Endothelial cell of umbilical vein (primary cell): Measurements from ENCODE around the gene LPP.

ENCODE experiments used
- EZH2 ChIP-seq: IDR thresholded peaks from 2 replicates; pipeline ENCODE4 v1.6.1; 2012; ENCODE audit warnings: borderline replicate concordance, low read depth, mild to moderate bottlenecking, moderate library complexity, low read length, inconsistent platforms; ENCODE audit not compliant: severe bottlenecking
- GATA2 ChIP-seq: IDR thresholded peaks from 2 replicates; pipeline ENCODE4 v1.7.0; 2011; ENCODE audit warnings: low read depth, mild to moderate bottlenecking, moderate library complexity, mixed read lengths, low read length; ENCODE audit not compliant: insufficient read length, insufficient read depth
- JUN ChIP-seq: IDR thresholded peaks from 2 replicates; pipeline ENCODE4 v1.6.1; 2011; ENCODE audit warnings: borderline replicate concordance, low read depth; ENCODE audit not compliant: insufficient read length, insufficient read depth
- MYC ChIP-seq: IDR thresholded peaks from one replicate; pipeline ENCODE4 v1.6.1; 2011; ENCODE audit warnings: mild to moderate bottlenecking, low read depth, low read length
- POLR2A ChIP-seq: IDR thresholded peaks from 2 replicates; pipeline ENCODE4 v1.6.1; 2012; ENCODE audit warnings: low read depth, mild to moderate bottlenecking, control low read depth, low read length
- TF ChIP-seq, protein P1 (sequence below), 2 donors: IDR thresholded peaks; 1 replicate in 1 of 2; 2 replicates in 1 of 2; pipeline ENCODE4 v1.5.1; 2011; ENCODE audit warnings: low read length in 2 of 2, mild to moderate bottlenecking in 2 of 2, moderate library complexity in 2 of 2, control low read depth in 1 of 2, inconsistent platforms in 1 of 2, low read depth in 1 of 2; ENCODE audit not compliant: insufficient read depth in 1 of 2; ENCODE audit errors: extremely low read depth in 1 of 2

DNA sequence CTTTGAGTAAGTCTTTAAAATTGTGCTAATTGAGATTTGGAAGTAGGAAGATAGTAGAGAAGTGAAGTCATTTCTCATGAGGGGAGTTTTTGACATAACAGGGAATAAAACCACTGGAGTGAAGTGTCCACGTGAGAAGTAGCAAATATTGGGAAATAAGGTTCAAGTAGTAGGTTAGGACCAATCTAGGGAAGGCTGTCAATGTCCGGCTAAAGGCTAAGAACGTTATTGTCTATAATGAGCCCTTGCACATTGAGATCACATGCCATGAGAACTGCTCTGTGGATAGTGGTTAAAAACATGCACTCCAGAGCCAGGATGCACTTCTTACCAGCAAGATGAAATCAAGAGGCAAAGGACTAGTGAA is 557.9 kb downstream of the LPP start:
- TF ChIP-seq MYC = no peak
- TF ChIP-seq GATA2 = no peak
- TF ChIP-seq, protein P1, sequence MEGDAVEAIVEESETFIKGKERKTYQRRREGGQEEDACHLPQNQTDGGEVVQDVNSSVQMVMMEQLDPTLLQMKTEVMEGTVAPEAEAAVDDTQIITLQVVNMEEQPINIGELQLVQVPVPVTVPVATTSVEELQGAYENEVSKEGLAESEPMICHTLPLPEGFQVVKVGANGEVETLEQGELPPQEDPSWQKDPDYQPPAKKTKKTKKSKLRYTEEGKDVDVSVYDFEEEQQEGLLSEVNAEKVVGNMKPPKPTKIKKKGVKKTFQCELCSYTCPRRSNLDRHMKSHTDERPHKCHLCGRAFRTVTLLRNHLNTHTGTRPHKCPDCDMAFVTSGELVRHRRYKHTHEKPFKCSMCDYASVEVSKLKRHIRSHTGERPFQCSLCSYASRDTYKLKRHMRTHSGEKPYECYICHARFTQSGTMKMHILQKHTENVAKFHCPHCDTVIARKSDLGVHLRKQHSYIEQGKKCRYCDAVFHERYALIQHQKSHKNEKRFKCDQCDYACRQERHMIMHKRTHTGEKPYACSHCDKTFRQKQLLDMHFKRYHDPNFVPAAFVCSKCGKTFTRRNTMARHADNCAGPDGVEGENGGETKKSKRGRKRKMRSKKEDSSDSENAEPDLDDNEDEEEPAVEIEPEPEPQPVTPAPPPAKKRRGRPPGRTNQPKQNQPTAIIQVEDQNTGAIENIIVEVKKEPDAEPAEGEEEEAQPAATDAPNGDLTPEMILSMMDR (IDR thresholded peaks at IDR 0.05; ENCODE audit: extremely low read depth in 1 of 2, insufficient read depth in 1 of 2, low read depth in 1 of 2, low read length in 2 of 2) = no peak
- no peak for TF ChIP-seq POLR2A
- no peak for TF ChIP-seq JUN
- no peak for TF ChIP-seq EZH2
